IMR-90 (cell line): ENCODE results near the gene TBX15. TPM values are rescaled to one million over a fixed set of nuclear protein-coding genes. Genes with fewer than 3 reads are reported as not detected.

Experiments used
- ATAC-seq: fragments of 200-7000 bp; cut with Tn5 transposase; 2 replicates; pipeline ENCODE4 v1.9.1; 2020; ENCODE audit warnings: low read depth, mild to moderate bottlenecking, moderate library complexity
- BruUV-seq: library from RNA; stranded (reverse); fragments of 400-500 nt; replicated peaks from 2 replicates; lab custom pipeline; 2021; lab: Mats Ljungman, UMichigan
- CTCF ChIA-PET: fragments of 300-600 bp; formaldehyde crosslinking; extraction: SDS; loops from one replicate; lab custom pipeline; 2021; ENCODE audit warnings: antibody characterized with exemption; lab: Yijun Ruan, JAX
- POLR2A ChIA-PET: fragments of 300-600 bp; sonication (Branson Sonifier 250); formaldehyde crosslinking; loops from one replicate; lab custom pipeline; 2022; ENCODE audit warnings: antibody characterized with exemption; ENCODE audit not compliant: unreplicated experiment; lab: Charles Lee
- DNase-seq: peaks from one replicate; pipeline ENCODE4 v3.0.0; 2013
- H2AFZ ChIP-seq: replicated peaks from 2 replicates; pipeline ENCODE3; 2013; ENCODE audit warnings: low read length, mild to moderate bottlenecking; ENCODE audit not compliant: poor library complexity
- H2AK5ac ChIP-seq: 2 replicates; pipeline ENCODE4 v1.6.1; 2013; ENCODE audit warnings: low read depth, low read length, inconsistent platforms
- H2AK9ac ChIP-seq: replicated peaks from 2 replicates; pipeline ENCODE3; 2013; ENCODE audit warnings: mild to moderate bottlenecking, low read depth, low read length, moderate library complexity; ENCODE audit not compliant: poor library complexity
- H2BK120ac ChIP-seq: 2 replicates; pipeline ENCODE4 v1.6.1; 2013; ENCODE audit warnings: low read depth, low read length, inconsistent platforms
- H2BK15ac ChIP-seq: 3 replicates; pipeline ENCODE4 v1.6.1; 2013; ENCODE audit warnings: low read depth, low read length, inconsistent platforms
- H2BK20ac ChIP-seq: 2 replicates; pipeline ENCODE4 v1.6.1; 2013; ENCODE audit warnings: low read depth, mild to moderate bottlenecking, inconsistent platforms, low read length, moderate library complexity
- H2BK5ac ChIP-seq: 2 replicates; pipeline ENCODE4 v1.6.1; 2013; ENCODE audit warnings: mild to moderate bottlenecking, low read depth, low read length, inconsistent platforms; ENCODE audit not compliant: poor library complexity, severe bottlenecking
- H3K14ac ChIP-seq: replicated peaks from 2 replicates; pipeline ENCODE4 v1.6.1; 2013; ENCODE audit warnings: low read depth, low read length, inconsistent platforms
- H3K18ac ChIP-seq: 2 replicates; pipeline ENCODE4 v1.6.1; 2013; ENCODE audit warnings: low read depth, low read length, control low read depth
- H3K23ac ChIP-seq: 2 replicates; pipeline ENCODE4 v1.6.1; 2013; ENCODE audit warnings: low read depth, low read length, inconsistent platforms
- H3K27ac ChIP-seq: 2 replicates; pipeline ENCODE4 v1.5.1; 2013; ENCODE audit warnings: mild to moderate bottlenecking, control low read depth, low read length; ENCODE audit not compliant: insufficient read depth
- H3K27me3 ChIP-seq: 2 replicates; pipeline ENCODE4 v1.6.1; 2013; ENCODE audit warnings: low read length; ENCODE audit not compliant: control insufficient read depth, insufficient read depth
- H3K36me3 ChIP-seq: 2 replicates; pipeline ENCODE4 v1.6.1; 2013; ENCODE audit warnings: low read length, mixed read lengths; ENCODE audit not compliant: control insufficient read depth, insufficient read depth
- H3K4ac ChIP-seq: 2 replicates; pipeline ENCODE4 v1.6.1; 2013; ENCODE audit warnings: low read depth, low read length, inconsistent platforms
- H3K4me1 ChIP-seq: 2 replicates; pipeline ENCODE4 v1.6.1; 2013; ENCODE audit warnings: low read length, mixed read lengths; ENCODE audit not compliant: control insufficient read depth, insufficient read depth
- H3K4me2 ChIP-seq: 2 replicates; pipeline ENCODE4 v1.6.1; 2013; ENCODE audit warnings: low read depth, mild to moderate bottlenecking, control low read depth, low read length, moderate library complexity
- H3K4me3 ChIP-seq: 2 replicates; pipeline ENCODE4 v1.5.1; 2013; ENCODE audit warnings: low read depth, mild to moderate bottlenecking, control low read depth, low read length, moderate library complexity; ENCODE audit not compliant: insufficient read depth
- H3K56ac ChIP-seq: 2 replicates; pipeline ENCODE4 v1.6.1; 2013; ENCODE audit warnings: low read length, inconsistent platforms; ENCODE audit not compliant: insufficient read depth; ENCODE audit errors: extremely low read depth
- H3K79me1 ChIP-seq, 2 experiments: 2 replicates each; pipeline ENCODE4 v1.6.1; 2013; ENCODE audit warnings: low read length in 2 of 2, inconsistent platforms in 1 of 2, low read depth in 1 of 2
- H3K9ac ChIP-seq: 2 replicates; pipeline ENCODE4 v1.6.1; 2013; ENCODE audit warnings: low read depth, low read length, control low read depth
- H3K9me1 ChIP-seq: 2 replicates; pipeline ENCODE4 v1.6.1; 2013; ENCODE audit warnings: low read length, inconsistent platforms; ENCODE audit not compliant: insufficient read depth
- H3K9me3 ChIP-seq: 2 replicates; pipeline ENCODE4 v1.6.1; 2013; ENCODE audit warnings: low read length; ENCODE audit not compliant: control insufficient read depth, insufficient read depth
- H4K20me1 ChIP-seq: 2 replicates; pipeline ENCODE4 v1.6.1; 2013; ENCODE audit warnings: low read length, inconsistent platforms; ENCODE audit not compliant: insufficient read depth
- H4K5ac ChIP-seq: 2 replicates; pipeline ENCODE4 v1.6.1; 2013; ENCODE audit warnings: mild to moderate bottlenecking, low read depth, low read length, control low read depth
- H4K8ac ChIP-seq, 2 experiments: 2 replicates each; pipeline ENCODE4 v1.6.1; 2013; ENCODE audit warnings: low read depth in 2 of 2, low read length in 2 of 2, control low read depth in 1 of 2, inconsistent platforms in 1 of 2
- H4K91ac ChIP-seq: 2 replicates; pipeline ENCODE4 v1.6.1; 2013; ENCODE audit warnings: low read depth, low read length, inconsistent platforms; ENCODE audit not compliant: insufficient read depth
- MAFK ChIP-seq: IDR thresholded peaks from 2 replicates; pipeline ENCODE4 v1.6.1; 2012; ENCODE audit warnings: low read depth, low read length, improper control_type of control experiment
- dilution Hi-C: fragments of 300-500 bp; cut with HindIII; formaldehyde crosslinking; loops from one replicate; pipeline ENCODE4 v1.14.3; 2018; ENCODE audit warnings: low sequenced_read_pairs; ENCODE audit not compliant: unreplicated experiment
- in situ Hi-C: fragments of 300-500 bp; cut with MboI; formaldehyde crosslinking; loops from 3 replicates; pipeline ENCODE4 v1.14.3; 2019; ENCODE audit warnings: low sequenced_read_pairs, inconsistent platforms, mixed read lengths
- intact Hi-C: fragments of 100-400 bp; cut with micrococcal nuclease; formaldehyde crosslinking; loops from 2 replicates; pipeline ENCODE4 v1.10.0; 2022
- polyA plus RNA-seq, 3 experiments: library from polyadenylated mRNA; depleted of rRNA; stranded (reverse); fragments of >200 nt; gene quantifications; 2 replicates each; pipeline ENCODE4 v1.2.3, GENCODE V29; 2012; ENCODE audit warnings: low replicate concordance in 1 of 3
- total RNA-seq: library from RNA; depleted of rRNA; stranded (reverse); fragments of >200 nt; gene quantifications from 2 replicates; pipeline ENCODE4 v1.2.3, GENCODE V29; 2012

The TBX15 gene
- total and polyA plus RNA-seq, 2 of the 4 experiments (the other 2 are of a cell fraction), result not detected

DNA sequence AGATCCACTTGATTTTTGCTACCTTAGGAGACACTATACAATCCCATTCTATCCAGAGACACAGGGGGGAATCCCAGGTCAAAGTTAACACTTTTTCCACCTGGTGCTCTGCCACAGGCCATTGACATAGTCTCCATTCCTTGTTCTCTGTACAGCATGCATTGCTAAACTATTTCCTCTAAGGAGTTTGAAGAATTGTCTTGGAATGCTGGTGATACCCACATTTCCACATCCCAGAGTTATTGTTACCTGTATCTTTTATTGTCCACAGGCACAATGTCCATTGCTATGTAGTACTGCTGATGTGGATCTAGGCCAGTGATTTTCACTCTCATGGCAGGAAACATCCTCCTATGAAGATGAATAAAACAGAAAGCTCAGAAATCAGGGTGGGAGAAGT lies 61.9 kb downstream of the TBX15 start:
- DNase-seq (no peak), ATAC-seq (no peak)
- Histone ChIP-seq H3K14ac (no peak overlapping the region), H3K9me1 (no peaks in the 10 kb centered on the region), H3K27ac (no peak overlapping the region), H2BK15ac (no peak overlapping the region), H2BK5ac (no peak overlapping the region), H2AK5ac (no peak overlapping the region), H2BK120ac (no peak overlapping the region), H3K56ac (no peak overlapping the region), H3K36me3 (no peaks in the 10 kb centered on the region), H3K4me3 (no peak overlapping the region), H4K8ac (no peak overlapping the region), H2AK9ac (no peak overlapping the region), H3K4ac (no peak overlapping the region), H3K23ac (no peak overlapping the region), H4K91ac (no peak overlapping the region), H4K5ac (no peak overlapping the region), H3K18ac (no peak overlapping the region), H3K79me1 (no peaks in the 10 kb centered on the region), H3K9me3 (no peaks in the 10 kb centered on the region), H2BK20ac (no peak overlapping the region), H2AFZ (no peak overlapping the region), H3K27me3 (no peaks in the 10 kb centered on the region), H3K9ac (no peak overlapping the region), H4K20me1 (no peaks in the 10 kb centered on the region), H3K4me1 (no peaks in the 10 kb centered on the region), H3K4me2 (no peak overlapping the region)
- CTCF ChIA-PET, result no interaction called here
- no peak for TF ChIP-seq MAFK
- BruUV-seq, result no TSS peak
- POLR2A ChIA-PET, result no interaction called here
- dilution Hi-C loops (no loop called here), in situ Hi-C loops (no loop called here), intact Hi-C loops (no loop called here)
